C4-2B (cell line): ENCODE data around the gene ST8SIA4.

ENCODE experiments used
- ZFX ChIP-seq: fragments of 450-650 bp; IDR thresholded peaks from 2 replicates; pipeline ENCODE4 v1.6.1; 2017
- TF ChIP-seq, protein P1 (sequence below): fragments of 450-650 bp; conservative IDR thresholded peaks from 2 replicates; pipeline ENCODE4 v1.5.1; 2017; ENCODE audit warnings: mild to moderate bottlenecking

DNA sequence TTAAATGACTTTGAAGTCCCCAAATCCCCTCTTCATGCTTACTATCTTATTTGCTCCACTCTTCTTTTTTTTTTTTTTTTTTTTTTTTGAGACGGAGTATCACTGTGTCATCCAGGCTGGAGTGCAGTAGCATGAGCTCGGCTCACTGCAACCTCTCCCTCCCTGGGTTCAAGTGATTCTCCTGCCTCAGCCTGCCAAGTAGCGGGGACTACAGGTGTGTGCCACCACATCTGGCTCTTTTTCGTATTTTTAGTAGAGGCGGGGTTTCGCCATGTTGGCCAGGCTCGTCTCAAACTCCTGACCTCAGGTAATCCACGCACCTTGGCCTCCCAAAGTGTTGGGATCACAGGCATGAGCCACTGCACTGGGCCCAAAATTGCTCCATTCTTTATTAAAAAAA is 51.0 kb downstream of the ST8SIA4 start:
- TF ChIP-seq, protein P1, sequence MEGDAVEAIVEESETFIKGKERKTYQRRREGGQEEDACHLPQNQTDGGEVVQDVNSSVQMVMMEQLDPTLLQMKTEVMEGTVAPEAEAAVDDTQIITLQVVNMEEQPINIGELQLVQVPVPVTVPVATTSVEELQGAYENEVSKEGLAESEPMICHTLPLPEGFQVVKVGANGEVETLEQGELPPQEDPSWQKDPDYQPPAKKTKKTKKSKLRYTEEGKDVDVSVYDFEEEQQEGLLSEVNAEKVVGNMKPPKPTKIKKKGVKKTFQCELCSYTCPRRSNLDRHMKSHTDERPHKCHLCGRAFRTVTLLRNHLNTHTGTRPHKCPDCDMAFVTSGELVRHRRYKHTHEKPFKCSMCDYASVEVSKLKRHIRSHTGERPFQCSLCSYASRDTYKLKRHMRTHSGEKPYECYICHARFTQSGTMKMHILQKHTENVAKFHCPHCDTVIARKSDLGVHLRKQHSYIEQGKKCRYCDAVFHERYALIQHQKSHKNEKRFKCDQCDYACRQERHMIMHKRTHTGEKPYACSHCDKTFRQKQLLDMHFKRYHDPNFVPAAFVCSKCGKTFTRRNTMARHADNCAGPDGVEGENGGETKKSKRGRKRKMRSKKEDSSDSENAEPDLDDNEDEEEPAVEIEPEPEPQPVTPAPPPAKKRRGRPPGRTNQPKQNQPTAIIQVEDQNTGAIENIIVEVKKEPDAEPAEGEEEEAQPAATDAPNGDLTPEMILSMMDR, result no peak
- TF ChIP-seq ZFX, result no peak
